Esophagus (tissue), 2 donors: ENCODE results near the gene GRM8. TPM values are rescaled to one million over a fixed set of nuclear protein-coding genes. Genes with fewer than 3 reads are reported as not detected.

ENCODE experiments used
- H3K27ac ChIP-seq, 2 donors: one replicate each; pipeline ENCODE4 v1.5.1; 2013; ENCODE audit warnings: low read depth in 2 of 2, mild to moderate bottlenecking in 2 of 2, inconsistent platforms in 1 of 2, low read length in 1 of 2, moderate library complexity in 1 of 2
- H3K27me3 ChIP-seq, 2 donors: one replicate each; pipeline ENCODE4 v1.6.1; 2013; ENCODE audit warnings: low read length in 2 of 2, control low read depth in 1 of 2, mild to moderate bottlenecking in 1 of 2; ENCODE audit not compliant: insufficient read depth in 2 of 2, control insufficient read depth in 1 of 2
- H3K36me3 ChIP-seq, 2 donors: one replicate each; pipeline ENCODE4 v1.6.1; 2013; ENCODE audit warnings: low read length in 1 of 2; ENCODE audit not compliant: control insufficient read depth in 2 of 2, insufficient read depth in 2 of 2
- H3K4me1 ChIP-seq, 2 donors: one replicate each; pipeline ENCODE4 v1.6.1; 2013; ENCODE audit warnings: low read length in 1 of 2; ENCODE audit not compliant: control insufficient read depth in 2 of 2, insufficient read depth in 2 of 2
- H3K4me3 ChIP-seq, 2 donors: one replicate each; pipeline ENCODE4 v1.5.1; 2013; ENCODE audit warnings: low read length in 2 of 2, mild to moderate bottlenecking in 2 of 2, low read depth in 1 of 2, moderate library complexity in 1 of 2
- H3K9me3 ChIP-seq, 2 donors: one replicate each; pipeline ENCODE4 v1.6.1; 2013; ENCODE audit warnings: mild to moderate bottlenecking in 2 of 2, low read depth in 1 of 2, low read length in 1 of 2, moderate library complexity in 1 of 2; ENCODE audit not compliant: control insufficient read depth in 2 of 2, insufficient read depth in 1 of 2
- WGBS, 2 donors: extraction: QIAGEN DNeasy Blood & Tissue Kit; methylation state at CpG; one replicate each; pipeline ENCODE4 v1.1.7; 2013; 5-methylcytosine and 5-hydroxymethylcytosine counted together
- polyA plus RNA-seq, 2 donors: library from polyadenylated mRNA; stranded (reverse); fragments of 200-250 nt; gene quantifications; one replicate each; pipeline ENCODE4 v1.2.3, GENCODE V29; 2013
- donor health status: healthy with polysubstance abuse.
- donor health status: Bipolar disorder and iron deficiency.

GRM8 gene
- polyA plus RNA-seq, 2 donors, result 0.19 TPM; not detected in 1

DNA sequence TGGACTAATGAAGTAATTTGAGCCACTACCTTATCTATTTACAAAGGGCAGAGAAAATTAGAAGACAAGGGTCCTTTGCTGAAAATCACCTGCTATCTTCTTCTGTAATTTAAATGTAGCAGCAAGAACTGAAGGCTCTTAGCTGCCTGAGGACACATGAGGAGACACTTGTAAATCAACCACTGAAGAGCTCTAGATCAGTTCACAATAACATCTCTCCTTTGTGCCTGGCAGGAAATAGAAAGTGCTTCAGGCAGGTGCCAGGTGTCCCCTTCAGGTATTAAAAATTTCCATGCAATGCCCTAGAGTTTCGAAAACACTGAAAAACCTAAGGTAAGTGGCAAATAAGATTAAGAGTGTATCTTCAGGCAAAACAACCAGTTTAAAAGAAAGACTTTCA, 474.6 kb downstream of the GRM8 start:
- 62 to 65% methylated on average over 1 of the region's 1 CpG for WGBS, 2 donors
- no peaks in the 10 kb centered on the region for H3K4me1 ChIP-seq
- H3K27ac ChIP-seq, result no peak overlapping the region
- H3K27me3 ChIP-seq, result no peaks in the 10 kb centered on the region
- H3K4me3 ChIP-seq, result no peak overlapping the region
- H3K9me3 ChIP-seq, result no peaks in the 10 kb centered on the region
- H3K36me3 ChIP-seq, result no peaks in the 10 kb centered on the region

DNA sequence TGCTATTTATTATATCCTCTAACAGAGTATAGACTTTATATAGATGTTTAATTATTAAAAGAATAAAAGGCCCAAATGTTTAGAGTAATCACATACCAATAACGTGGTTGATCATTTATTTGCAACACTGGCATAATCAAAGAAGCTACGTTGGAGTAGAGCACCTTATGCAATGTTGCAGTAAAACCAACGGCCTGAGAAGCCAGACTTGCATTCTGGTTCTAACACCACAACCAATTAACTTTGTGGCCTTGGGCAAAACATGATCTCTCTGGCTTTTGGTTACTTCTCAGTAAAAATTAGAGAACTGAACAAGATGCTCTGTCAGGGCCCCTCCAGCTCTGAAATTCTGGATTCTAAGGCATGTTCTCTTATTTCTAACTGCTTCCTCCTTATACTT, 476.2 kb downstream of the GRM8 start:
- H3K4me1 ChIP-seq, result no peaks in the 10 kb centered on the region
- 69 to 75% methylated on average over 3 of the region's 3 CpGs for WGBS, 2 donors

DNA sequence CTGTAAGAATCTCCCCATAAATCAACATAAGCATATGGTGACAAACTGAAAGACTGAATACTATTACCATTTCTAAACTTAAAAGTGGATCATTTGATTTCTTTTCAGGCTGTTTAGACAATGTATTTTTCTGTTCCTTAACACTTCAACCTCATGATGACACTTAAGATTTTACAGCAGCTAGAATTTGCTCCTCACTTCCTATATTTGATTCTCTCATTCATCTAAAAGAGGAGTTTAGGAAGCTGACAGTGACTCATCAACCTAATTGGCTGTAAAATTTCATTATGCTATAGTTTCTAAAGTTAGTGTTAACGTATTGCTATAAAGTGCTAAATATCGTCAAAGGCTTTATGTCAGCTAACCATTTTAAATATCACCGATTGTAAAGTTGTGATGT, 478.7 kb downstream of the GRM8 start:
- no peak overlapping the region for H3K27ac ChIP-seq
- 91 to 93% methylated on average over 3 of the region's 3 CpGs for WGBS, 2 donors
- no peaks in the 10 kb centered on the region for H3K9me3 ChIP-seq
- no peaks in the 10 kb centered on the region for H3K36me3 ChIP-seq
- H3K4me1 ChIP-seq, result no peaks in the 10 kb centered on the region
- H3K27me3 ChIP-seq, result no peaks in the 10 kb centered on the region
- H3K4me3 ChIP-seq, result no peak overlapping the region

More for the DNA sequence above, 476.2 kb downstream of the GRM8 start:
- Histone ChIP-seq H3K4me3 (no peak overlapping the region), H3K36me3 (no peaks in the 10 kb centered on the region), H3K9me3 (no peaks in the 10 kb centered on the region), H3K27me3 (no peaks in the 10 kb centered on the region), H3K27ac (no peak overlapping the region)

DNA sequence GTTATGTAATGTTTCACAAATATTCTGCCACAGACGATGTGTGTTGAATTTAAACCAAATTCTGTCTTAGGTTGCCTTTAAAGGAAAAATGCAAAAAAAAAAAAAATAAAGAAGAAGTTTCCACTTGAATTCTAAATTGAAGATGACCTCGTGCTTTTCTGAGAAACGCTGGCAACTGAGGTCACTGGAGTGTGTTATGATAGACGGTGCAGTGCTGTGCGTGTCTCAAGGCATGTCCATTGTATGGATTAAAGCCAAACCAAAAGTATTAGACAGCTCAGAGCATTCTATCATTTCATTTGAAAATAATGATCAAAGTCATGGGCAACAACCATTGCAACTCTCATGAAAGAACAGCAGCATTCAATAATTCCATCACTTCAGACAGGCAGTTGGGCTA, 483.9 kb downstream of the GRM8 start:
- no peak overlapping the region for H3K4me3 ChIP-seq
- no peaks in the 10 kb centered on the region for H3K36me3 ChIP-seq
- no peaks in the 10 kb centered on the region for H3K4me1 ChIP-seq
- no peak overlapping the region for H3K27ac ChIP-seq
- WGBS, 2 donors, result 77 to 80% methylated on average over 5 of the region's 5 CpGs
- H3K9me3 ChIP-seq, result no peaks in the 10 kb centered on the region
- H3K27me3 ChIP-seq, result no peaks in the 10 kb centered on the region

DNA sequence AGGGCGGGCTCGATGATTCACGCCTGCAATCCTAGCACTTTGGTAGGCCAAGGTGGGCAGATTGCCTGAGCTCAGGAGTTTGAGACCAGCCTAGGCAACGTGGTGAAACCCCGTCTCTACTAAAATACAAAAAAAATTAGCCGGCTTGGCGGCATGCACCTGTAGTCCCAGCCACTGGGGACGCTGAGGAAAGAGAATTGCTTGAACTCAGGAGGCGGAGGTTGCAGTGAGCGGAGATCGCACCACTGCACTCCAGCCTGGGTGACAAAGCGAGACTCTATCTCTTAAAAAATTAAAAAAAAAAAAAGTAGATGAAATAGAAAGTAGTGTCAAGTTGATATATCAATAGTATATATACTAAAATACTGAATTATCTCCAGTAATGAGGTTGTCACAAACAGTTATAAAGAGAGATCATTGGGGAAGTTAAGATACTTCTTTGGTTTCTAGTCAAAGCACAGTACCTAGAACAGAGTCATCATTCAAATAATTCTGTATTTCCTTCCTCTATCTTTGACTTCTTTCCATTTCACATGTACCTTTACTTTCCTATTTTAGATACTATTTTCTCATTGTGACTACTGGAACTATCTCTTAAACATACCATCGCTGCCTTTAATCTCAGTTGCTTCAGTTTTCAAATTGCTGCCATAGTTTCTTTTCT, 491.7 kb downstream of the GRM8 start:
- H3K4me3 ChIP-seq, result no peak overlapping the region
- 82% methylated on average over 13 of the region's 13 CpGs for WGBS, 2 donors
- no peaks in the 10 kb centered on the region for H3K4me1 ChIP-seq
- H3K27me3 ChIP-seq, result no peaks in the 10 kb centered on the region
- H3K36me3 ChIP-seq, result no peaks in the 10 kb centered on the region
- no peak overlapping the region for H3K27ac ChIP-seq
- H3K9me3 ChIP-seq, result no peaks in the 10 kb centered on the region

DNA sequence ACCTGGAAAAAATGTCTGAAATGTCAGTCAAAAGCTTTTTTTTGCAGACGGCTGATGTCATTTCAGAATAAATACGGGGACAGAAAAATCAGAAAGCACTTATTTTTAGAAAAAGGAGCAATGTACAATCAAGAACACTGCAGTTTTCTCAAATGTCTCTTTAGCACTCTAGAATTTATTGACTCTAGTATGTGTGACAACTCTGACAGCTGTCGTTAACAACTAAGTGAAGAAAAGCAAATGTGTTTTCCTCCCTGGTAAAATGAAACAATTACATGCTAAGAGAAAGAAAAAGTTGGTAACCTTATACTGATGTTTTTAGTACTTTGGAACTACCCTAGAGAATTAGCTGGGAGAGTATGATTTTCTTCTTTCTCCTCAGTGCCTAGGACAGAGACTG, 497.4 kb downstream of the GRM8 start:
- H3K36me3 ChIP-seq, result no peaks in the 10 kb centered on the region
- H3K9me3 ChIP-seq, result no peaks in the 10 kb centered on the region
- H3K27me3 ChIP-seq, result no peaks in the 10 kb centered on the region
- WGBS, 2 donors, result 58 to 63% methylated on average over 3 of the region's 3 CpGs
- H3K4me3 ChIP-seq, result no peak overlapping the region
- no peaks in the 10 kb centered on the region for H3K4me1 ChIP-seq
- no peak overlapping the region for H3K27ac ChIP-seq

DNA sequence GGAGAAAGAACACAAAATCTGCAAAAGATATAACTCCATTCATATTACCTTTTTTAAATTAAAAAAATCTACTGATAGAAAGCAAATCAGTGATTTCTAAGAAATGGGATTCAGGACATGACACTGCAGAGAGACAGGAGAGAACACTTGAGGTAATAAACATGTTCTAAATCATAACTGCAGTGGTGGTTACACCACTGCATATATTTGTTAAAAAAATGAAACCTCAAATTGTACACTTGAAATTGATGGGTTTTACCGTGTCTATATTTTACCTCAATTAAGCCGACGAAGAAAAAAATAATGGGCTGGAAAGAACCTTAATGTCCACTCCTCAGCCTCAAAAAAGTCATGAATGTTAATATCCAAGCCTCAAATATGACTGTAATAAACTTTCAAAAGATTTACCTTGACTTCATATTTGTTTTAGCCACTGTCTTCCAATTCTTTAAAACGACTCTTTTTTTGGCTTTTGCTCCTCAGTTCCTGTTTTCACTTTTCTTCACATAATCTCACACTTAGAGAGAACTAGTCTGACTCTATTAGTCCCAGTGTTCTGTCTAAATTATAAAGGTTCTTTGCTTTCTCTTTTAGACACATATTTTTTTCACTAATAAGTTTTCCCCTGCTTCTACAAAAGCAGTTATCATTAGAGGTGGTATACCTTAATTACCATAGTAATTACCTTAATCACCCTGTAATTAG, 502.4 kb downstream of the GRM8 start:
- H3K4me3 ChIP-seq, result no peak overlapping the region
- H3K36me3 ChIP-seq, result no peaks in the 10 kb centered on the region
- H3K27me3 ChIP-seq, result no peaks in the 10 kb centered on the region
- no peak overlapping the region for H3K27ac ChIP-seq
- H3K9me3 ChIP-seq, result no peaks in the 10 kb centered on the region
- H3K4me1 ChIP-seq, result no peaks in the 10 kb centered on the region
- whole genome bisulfite sequencing, 2 donors, result 81 to 85% methylated on average over 4 of the region's 4 CpGs

DNA sequence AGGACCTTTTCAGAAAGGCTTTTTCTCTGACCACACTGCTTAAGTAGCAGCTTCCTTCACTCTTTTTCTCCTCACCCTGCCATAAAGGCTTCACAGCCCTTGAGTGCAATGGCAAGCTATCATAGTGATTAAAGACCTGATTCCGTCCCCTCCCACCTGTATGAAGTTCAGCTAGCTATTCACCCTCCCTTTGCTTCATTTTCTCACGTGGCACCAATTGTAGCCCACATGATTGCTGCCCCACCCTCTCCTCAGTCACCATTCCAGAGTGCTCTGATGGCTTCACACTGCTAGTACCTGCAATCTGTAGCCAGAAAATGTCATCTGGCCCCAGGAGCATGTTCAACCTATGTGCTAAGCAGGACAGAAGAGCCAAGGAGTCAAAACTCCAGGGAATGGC, 523.8 kb downstream of the GRM8 start:
- no peak overlapping the region for H3K27ac ChIP-seq
- no peaks in the 10 kb centered on the region for H3K4me1 ChIP-seq
- WGBS, 2 donors, result 44 to 51% methylated on average over 2 of the region's 2 CpGs
- no peaks in the 10 kb centered on the region for H3K36me3 ChIP-seq
- H3K4me3 ChIP-seq, result no peak overlapping the region
- no peaks in the 10 kb centered on the region for H3K27me3 ChIP-seq
- peaks cover 0 to 7% of the 10 kb centered on the region in 2 donors for H3K9me3 ChIP-seq

DNA sequence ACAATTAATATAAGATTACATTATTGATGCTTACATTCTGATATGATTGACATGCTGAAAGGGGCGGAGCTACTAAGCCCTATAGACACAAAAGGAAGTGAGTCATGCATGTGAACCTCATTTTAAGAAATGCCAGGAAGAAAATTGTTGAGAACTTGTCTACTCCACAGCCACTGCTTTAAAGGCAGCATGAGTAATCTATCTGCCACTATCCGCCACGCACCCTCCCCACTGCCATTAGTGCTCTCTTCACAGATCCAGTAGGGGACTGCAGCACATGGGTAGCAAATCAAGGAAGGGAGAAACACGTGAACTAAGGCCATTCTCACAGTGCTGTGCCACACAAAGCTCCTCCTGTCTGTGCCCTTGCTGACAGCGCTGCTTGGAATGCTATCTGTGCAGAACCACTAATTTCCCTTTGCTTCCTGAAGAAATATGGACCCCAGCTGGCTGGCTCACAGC, 524.8 kb downstream of the GRM8 start:
- H3K4me1 ChIP-seq, result no peaks in the 10 kb centered on the region
- peaks cover 0 to 7% of the 10 kb centered on the region in 2 donors for H3K9me3 ChIP-seq
- no peak overlapping the region for H3K27ac ChIP-seq
- H3K27me3 ChIP-seq, result no peaks in the 10 kb centered on the region
- H3K4me3 ChIP-seq, result no peak overlapping the region
- no peaks in the 10 kb centered on the region for H3K36me3 ChIP-seq
- WGBS, 2 donors, result 61 to 80% methylated on average over 5 of the region's 5 CpGs
